ENCODE measurements around the gene SLC26A6.

SLC26A6 gene

GRCh38 chr3:48661501-48662144, 26.4 kb upstream of the SLC26A6 start:
- Histone ChIP-seq H3K9me3 (ENCODE audit: control insufficient read depth in 5 of 5, low read length in 5 of 5) (peaks cover 0 to 3% (median 0%) of the 10 kb centered on the region in 5 donors), H3K9ac (ENCODE audit: low read length in 5 of 5) (no peak overlapping the region), H3K36me3 (ENCODE audit: control insufficient read depth in 5 of 5, insufficient read depth in 5 of 5, low read length in 5 of 5) (no peaks in the 10 kb centered on the region), H3K27me3 (ENCODE audit: control insufficient read depth in 5 of 5, insufficient read depth in 4 of 5, low read length in 5 of 5) (peaks cover 0 to 36% (median 31%) of the 10 kb centered on the region in 5 donors), H3K4me3 (ENCODE audit: low read depth in 1 of 5, low read length in 5 of 5) (peak overlapping the region in 4 of 5 donors; percentile 39 to 61 (median 50)), H3K4me1 (ENCODE audit: control insufficient read depth in 5 of 5, insufficient read depth in 5 of 5, low read length in 5 of 5) (peaks cover 0 to 40% (median 32%) of the 10 kb centered on the region in 5 donors), H3K27ac (ENCODE audit: low read depth, low read length) (no peak overlapping the region)

DNA sequence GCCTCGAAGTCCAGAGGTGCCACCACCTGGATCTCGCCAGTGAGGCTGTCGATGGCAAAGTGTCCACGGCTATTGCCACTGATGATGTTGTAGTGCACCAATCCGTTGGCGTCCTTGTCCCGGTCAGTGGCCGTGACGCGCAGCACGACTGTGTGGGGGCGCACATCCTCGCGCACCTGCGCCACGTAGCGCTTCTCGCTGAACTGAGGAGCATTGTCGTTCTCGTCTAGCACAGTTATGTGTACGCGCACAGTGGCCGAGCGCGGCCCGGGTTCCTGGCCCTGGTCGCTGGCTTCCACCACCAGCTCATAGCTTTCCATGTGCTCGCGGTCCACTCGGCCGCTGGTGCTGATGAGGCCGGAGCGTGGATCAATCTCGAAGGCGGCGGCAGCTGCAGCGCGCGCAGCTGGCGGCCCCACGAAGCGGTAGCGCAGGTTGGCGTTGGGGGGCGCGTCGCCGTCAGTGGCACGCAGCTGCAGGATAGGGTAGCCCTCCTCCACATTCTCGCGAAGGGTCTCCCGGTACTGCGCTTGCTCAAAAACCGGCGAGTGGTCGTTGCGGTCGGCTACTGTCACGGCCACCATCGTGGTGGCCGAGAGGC, 25.6 kb upstream of the SLC26A6 start:
- Histone ChIP-seq H3K9ac (ENCODE audit: low read length in 5 of 5) (no peak overlapping the region), H3K27me3 (ENCODE audit: control insufficient read depth in 5 of 5, insufficient read depth in 4 of 5, low read length in 5 of 5) (peaks cover 0 to 36% (median 31%) of the 10 kb centered on the region in 5 donors), H3K4me3 (ENCODE audit: low read depth in 1 of 5, low read length in 5 of 5) (peak overlapping the region in 4 of 5 donors; percentile 39 to 61 (median 50)), H3K9me3 (ENCODE audit: control insufficient read depth in 5 of 5, low read length in 5 of 5) (peaks cover 0 to 3% (median 0%) of the 10 kb centered on the region in 5 donors), H3K4me1 (ENCODE audit: control insufficient read depth in 5 of 5, insufficient read depth in 5 of 5, low read length in 5 of 5) (peaks cover 0 to 47% (median 37%) of the 10 kb centered on the region in 5 donors), H3K27ac (ENCODE audit: low read depth, low read length) (no peak overlapping the region), H3K36me3 (ENCODE audit: control insufficient read depth in 5 of 5, insufficient read depth in 5 of 5, low read length in 5 of 5) (no peaks in the 10 kb centered on the region)

GRCh38 chr3:48656841-48657281, 21.6 kb upstream of the SLC26A6 start:
- peak overlapping the region in 2 of 5 donors; percentile 21 to 47 for H3K9ac ChIP-seq (ENCODE audit: low read length in 5 of 5)
- peaks cover 0 to 29% (median 21%) of the 10 kb centered on the region in 5 donors for H3K4me1 ChIP-seq (ENCODE audit: control insufficient read depth in 5 of 5, insufficient read depth in 5 of 5, low read length in 5 of 5)
- H3K27ac ChIP-seq (ENCODE audit: low read depth, low read length) = no peak overlapping the region
- peaks cover 0 to 3% (median 0%) of the 10 kb centered on the region in 5 donors for H3K9me3 ChIP-seq (ENCODE audit: control insufficient read depth in 5 of 5, low read length in 5 of 5)
- H3K4me3 ChIP-seq (ENCODE audit: low read depth in 1 of 5, low read length in 5 of 5) = peak overlapping the region in 4 of 5 donors; percentile 51 to 71 (median 62)
- H3K36me3 ChIP-seq (ENCODE audit: control insufficient read depth in 5 of 5, insufficient read depth in 5 of 5, low read length in 5 of 5) = no peaks in the 10 kb centered on the region
- peaks cover 0 to 19% (median 14%) of the 10 kb centered on the region in 5 donors for H3K27me3 ChIP-seq (ENCODE audit: control insufficient read depth in 5 of 5, insufficient read depth in 4 of 5, low read length in 5 of 5)

- Histone ChIP-seq H3K36me3 (ENCODE audit: control insufficient read depth in 5 of 5, insufficient read depth in 5 of 5, low read length in 5 of 5) (no peaks in the 10 kb centered on the region), H3K9me3 (ENCODE audit: control insufficient read depth in 5 of 5, low read length in 5 of 5) (peaks cover 0 to 3% (median 0%) of the 10 kb centered on the region in 5 donors), H3K4me3 (ENCODE audit: low read depth in 1 of 5, low read length in 5 of 5) (peak overlapping the region in 4 of 5 donors; percentile 51 to 71 (median 62)), H3K27me3 (ENCODE audit: control insufficient read depth in 5 of 5, insufficient read depth in 4 of 5, low read length in 5 of 5) (peaks cover 0 to 19% (median 12%) of the 10 kb centered on the region in 5 donors), H3K4me1 (ENCODE audit: control insufficient read depth in 5 of 5, insufficient read depth in 5 of 5, low read length in 5 of 5) (peaks cover 0 to 23% (median 16%) of the 10 kb centered on the region in 5 donors), H3K27ac (ENCODE audit: low read depth, low read length) (no peak overlapping the region), H3K9ac (ENCODE audit: low read length in 5 of 5) (peak overlapping the region in 2 of 5 donors; percentile 21 to 47)
These were observed 21.0 kb upstream of the SLC26A6 start for GRCh38 chr3:48656061-48656840.

DNA sequence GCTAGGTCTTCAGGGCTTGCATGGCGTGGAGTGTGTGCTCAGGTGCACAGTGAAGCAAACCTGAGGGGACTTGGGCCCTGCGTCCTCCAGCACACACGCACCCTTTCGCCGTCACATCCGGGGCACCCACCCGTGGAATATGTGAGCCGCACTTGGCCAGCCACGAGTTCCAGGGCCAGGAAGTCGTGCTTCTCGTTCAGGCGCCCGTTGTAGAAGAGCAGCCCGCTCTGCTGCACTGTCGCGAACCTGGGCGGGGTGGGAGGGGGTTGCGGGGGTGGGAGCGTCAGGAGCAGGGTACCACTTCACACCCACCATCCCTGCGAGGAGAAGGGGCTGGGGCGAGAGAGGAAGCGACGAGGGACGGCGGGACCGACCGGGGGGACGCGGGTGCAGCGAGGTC, 20.3 kb upstream of the SLC26A6 start:
- H3K27ac ChIP-seq (ENCODE audit: low read depth, low read length) = no peak overlapping the region
- peaks cover 0 to 12% (median 6%) of the 10 kb centered on the region in 5 donors for H3K27me3 ChIP-seq (ENCODE audit: control insufficient read depth in 5 of 5, insufficient read depth in 4 of 5, low read length in 5 of 5)
- peaks cover 0 to 19% (median 13%) of the 10 kb centered on the region in 5 donors for H3K4me1 ChIP-seq (ENCODE audit: control insufficient read depth in 5 of 5, insufficient read depth in 5 of 5, low read length in 5 of 5)
- no peaks in the 10 kb centered on the region for H3K36me3 ChIP-seq (ENCODE audit: control insufficient read depth in 5 of 5, insufficient read depth in 5 of 5, low read length in 5 of 5)
- peaks cover 0 to 3% (median 0%) of the 10 kb centered on the region in 5 donors for H3K9me3 ChIP-seq (ENCODE audit: control insufficient read depth in 5 of 5, low read length in 5 of 5)
- H3K4me3 ChIP-seq (ENCODE audit: low read depth in 1 of 5, low read length in 5 of 5) = peak overlapping the region in 4 of 5 donors; percentile 51 to 71 (median 62)
- H3K9ac ChIP-seq (ENCODE audit: low read length in 5 of 5) = no peak overlapping the region

DNA sequence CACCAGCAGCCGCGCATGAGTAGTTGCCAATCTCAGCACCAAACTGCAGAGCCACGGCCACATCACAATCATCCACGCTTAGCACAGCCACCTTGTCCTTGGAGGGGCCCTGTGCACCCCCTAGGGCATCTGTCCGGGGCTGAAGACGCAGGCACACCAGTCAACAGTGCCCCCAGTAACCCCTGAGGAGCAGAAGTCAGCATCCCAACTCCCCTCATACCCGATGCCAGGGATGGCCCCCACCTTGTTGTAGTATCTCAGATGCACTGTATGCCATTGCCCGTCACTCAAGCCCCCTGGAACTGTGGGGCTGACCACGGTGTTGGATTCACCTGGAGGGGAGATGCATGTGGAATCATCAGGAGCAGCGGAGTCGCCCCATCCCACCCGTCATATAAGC, 19.8 kb upstream of the SLC26A6 start:
- peaks cover 0 to 3% (median 0%) of the 10 kb centered on the region in 5 donors for H3K9me3 ChIP-seq (ENCODE audit: control insufficient read depth in 5 of 5, low read length in 5 of 5)
- H3K36me3 ChIP-seq (ENCODE audit: control insufficient read depth in 5 of 5, insufficient read depth in 5 of 5, low read length in 5 of 5) = no peaks in the 10 kb centered on the region
- peak overlapping the region in 1 of 5 donors; percentile 62 for H3K4me3 ChIP-seq (ENCODE audit: low read depth in 1 of 5, low read length in 5 of 5)

GRCh38 chr3:48652923-48653715, 17.9 kb upstream of the SLC26A6 start:
- H3K27me3 ChIP-seq (ENCODE audit: control insufficient read depth in 5 of 5, insufficient read depth in 4 of 5, low read length in 5 of 5) = peaks cover 0 to 2% (median 0%) of the 10 kb centered on the region in 5 donors
- H3K4me3 ChIP-seq (ENCODE audit: low read depth in 1 of 5, low read length in 5 of 5) = no peak overlapping the region
- H3K36me3 ChIP-seq (ENCODE audit: control insufficient read depth in 5 of 5, insufficient read depth in 5 of 5, low read length in 5 of 5) = no peaks in the 10 kb centered on the region
- H3K9ac ChIP-seq (ENCODE audit: low read length in 5 of 5) = no peak overlapping the region
- H3K27ac ChIP-seq (ENCODE audit: low read depth, low read length) = no peak overlapping the region
- peaks cover 0 to 3% (median 0%) of the 10 kb centered on the region in 5 donors for H3K9me3 ChIP-seq (ENCODE audit: control insufficient read depth in 5 of 5, low read length in 5 of 5)
- peaks cover 0 to 19% (median 13%) of the 10 kb centered on the region in 5 donors for H3K4me1 ChIP-seq (ENCODE audit: control insufficient read depth in 5 of 5, insufficient read depth in 5 of 5, low read length in 5 of 5)

More for the DNA sequence above, 19.8 kb upstream of the SLC26A6 start:
- Histone ChIP-seq H3K4me1 (ENCODE audit: control insufficient read depth in 5 of 5, insufficient read depth in 5 of 5, low read length in 5 of 5) (peaks cover 0 to 19% (median 13%) of the 10 kb centered on the region in 5 donors), H3K27me3 (ENCODE audit: control insufficient read depth in 5 of 5, insufficient read depth in 4 of 5, low read length in 5 of 5) (peaks cover 0 to 8% (median 2%) of the 10 kb centered on the region in 5 donors), H3K9ac (ENCODE audit: low read length in 5 of 5) (no peak overlapping the region), H3K27ac (ENCODE audit: low read depth, low read length) (no peak overlapping the region)

- H3K9ac ChIP-seq (ENCODE audit: low read length in 5 of 5) = no peak overlapping the region
- no peaks in the 10 kb centered on the region for H3K9me3 ChIP-seq (ENCODE audit: control insufficient read depth in 5 of 5, low read length in 5 of 5)
- no peak overlapping the region for H3K4me3 ChIP-seq (ENCODE audit: low read depth in 1 of 5, low read length in 5 of 5)
- H3K27me3 ChIP-seq (ENCODE audit: control insufficient read depth in 5 of 5, insufficient read depth in 4 of 5, low read length in 5 of 5) = peaks cover 0 to 2% (median 0%) of the 10 kb centered on the region in 5 donors
- peaks cover 0 to 13% (median 9%) of the 10 kb centered on the region in 5 donors for H3K4me1 ChIP-seq (ENCODE audit: control insufficient read depth in 5 of 5, insufficient read depth in 5 of 5, low read length in 5 of 5)
- H3K36me3 ChIP-seq (ENCODE audit: control insufficient read depth in 5 of 5, insufficient read depth in 5 of 5, low read length in 5 of 5) = no peaks in the 10 kb centered on the region
- no peak overlapping the region for H3K27ac ChIP-seq (ENCODE audit: low read depth, low read length)
These were observed 16.5 kb upstream of the SLC26A6 start for GRCh38 chr3:48651771-48652170.

DNA sequence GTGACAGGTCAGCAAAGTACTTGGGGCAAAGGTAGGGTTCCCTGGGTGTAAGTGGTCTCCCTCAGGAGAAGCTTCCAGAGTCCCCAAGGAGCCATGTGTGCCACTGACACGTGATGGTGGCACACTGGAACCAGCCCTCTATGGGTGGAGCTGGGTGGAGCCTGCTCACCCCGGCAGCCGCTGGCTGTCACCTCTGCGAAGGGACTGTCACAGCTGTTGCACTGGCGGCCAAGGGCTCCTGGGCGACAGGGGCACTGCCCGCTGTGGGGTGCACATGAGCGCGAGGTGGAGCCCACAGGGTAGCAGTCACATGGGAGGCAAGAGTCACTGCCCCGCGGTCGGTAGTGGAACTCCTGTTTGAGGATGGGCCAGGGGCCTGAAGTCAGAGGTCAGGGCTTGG, 15.5 kb upstream of the SLC26A6 start:
- H3K27me3 ChIP-seq (ENCODE audit: control insufficient read depth in 5 of 5, insufficient read depth in 4 of 5, low read length in 5 of 5) = peaks cover 0 to 2% (median 0%) of the 10 kb centered on the region in 5 donors
- H3K9me3 ChIP-seq (ENCODE audit: control insufficient read depth in 5 of 5, low read length in 5 of 5) = no peaks in the 10 kb centered on the region
- no peaks in the 10 kb centered on the region for H3K36me3 ChIP-seq (ENCODE audit: control insufficient read depth in 5 of 5, insufficient read depth in 5 of 5, low read length in 5 of 5)
- H3K9ac ChIP-seq (ENCODE audit: low read length in 5 of 5) = no peak overlapping the region
- no peak overlapping the region for H3K4me3 ChIP-seq (ENCODE audit: low read depth in 1 of 5, low read length in 5 of 5)
- H3K4me1 ChIP-seq (ENCODE audit: control insufficient read depth in 5 of 5, insufficient read depth in 5 of 5, low read length in 5 of 5) = peaks cover 0 to 5% (median 4%) of the 10 kb centered on the region in 5 donors
- no peak overlapping the region for H3K27ac ChIP-seq (ENCODE audit: low read depth, low read length)

Data from subcutaneous abdominal adipose tissue (tissue), 5 donors.